ENCODE measurements around the gene FADS3.

DNA sequence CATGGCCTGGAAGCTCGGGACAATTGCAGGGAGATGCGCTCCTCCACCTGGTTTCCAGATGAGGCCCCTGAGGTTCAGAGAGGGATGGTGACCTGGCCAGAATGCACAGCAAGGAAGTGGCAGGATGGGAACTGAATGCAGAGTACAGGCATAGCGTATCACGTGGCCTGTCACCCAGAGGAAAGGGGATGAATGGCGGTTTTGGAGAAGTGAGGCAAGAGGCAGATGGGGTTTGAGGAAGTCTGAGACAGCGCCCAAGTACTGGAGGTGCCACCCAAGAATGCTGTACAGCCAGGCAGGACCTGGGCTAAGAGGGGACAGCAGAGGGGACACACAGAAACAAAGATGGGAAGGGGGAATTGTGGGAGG, 21.2 kb upstream of the FADS3 start:
- TF ChIP-seq, protein P1, sequence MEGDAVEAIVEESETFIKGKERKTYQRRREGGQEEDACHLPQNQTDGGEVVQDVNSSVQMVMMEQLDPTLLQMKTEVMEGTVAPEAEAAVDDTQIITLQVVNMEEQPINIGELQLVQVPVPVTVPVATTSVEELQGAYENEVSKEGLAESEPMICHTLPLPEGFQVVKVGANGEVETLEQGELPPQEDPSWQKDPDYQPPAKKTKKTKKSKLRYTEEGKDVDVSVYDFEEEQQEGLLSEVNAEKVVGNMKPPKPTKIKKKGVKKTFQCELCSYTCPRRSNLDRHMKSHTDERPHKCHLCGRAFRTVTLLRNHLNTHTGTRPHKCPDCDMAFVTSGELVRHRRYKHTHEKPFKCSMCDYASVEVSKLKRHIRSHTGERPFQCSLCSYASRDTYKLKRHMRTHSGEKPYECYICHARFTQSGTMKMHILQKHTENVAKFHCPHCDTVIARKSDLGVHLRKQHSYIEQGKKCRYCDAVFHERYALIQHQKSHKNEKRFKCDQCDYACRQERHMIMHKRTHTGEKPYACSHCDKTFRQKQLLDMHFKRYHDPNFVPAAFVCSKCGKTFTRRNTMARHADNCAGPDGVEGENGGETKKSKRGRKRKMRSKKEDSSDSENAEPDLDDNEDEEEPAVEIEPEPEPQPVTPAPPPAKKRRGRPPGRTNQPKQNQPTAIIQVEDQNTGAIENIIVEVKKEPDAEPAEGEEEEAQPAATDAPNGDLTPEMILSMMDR (IDR thresholded peaks at IDR 0.05), result no peak
- no peak for TF ChIP-seq EP300 (IDR thresholded peaks at IDR 0.05)

Data from upper lobe of left lung (tissue), 4 donors.